Cardiac muscle cell (in vitro differentiated cells and primary cell): ENCODE data around the gene SPTY2D1. TPM values are rescaled to one million over a fixed set of nuclear protein-coding genes. Genes with fewer than 3 reads are reported as not detected.
A peak's percentile ranks its signal among the peaks of the same experiment; 100 is the strongest.
"Not testable (repeated sequence)": the region's sequence is repeated elsewhere in the genome, so short reads cannot be mapped to it uniquely, and the experiment has no call there.

ENCODE experiments used
- DNase-seq, 2 donors: peaks; one replicate each; pipeline versions ENCODE4 v3.0.0 to v3.0.0-alpha.2; 2010 to 2017; ENCODE audit warnings: low read depth in 1 of 2, low spot score in 1 of 2
- H3K27ac ChIP-seq: fragments of 200-600 bp; sonication (generic); 2 replicates; pipeline ENCODE4 v1.5.1; 2016
- H3K27me3 ChIP-seq: fragments of 200-600 bp; sonication (generic); 2 replicates; pipeline ENCODE4 v1.6.0; 2016; ENCODE audit warnings: control low read depth
- H3K36me3 ChIP-seq: fragments of 200-600 bp; sonication (generic); 2 replicates; pipeline ENCODE4 v1.5.1; 2016; ENCODE audit warnings: control low read depth
- H3K4me1 ChIP-seq: fragments of 200-600 bp; sonication (generic); 2 replicates; pipeline ENCODE4 v1.8.1; 2017; ENCODE audit warnings: low read depth, mild to moderate bottlenecking, mixed run types
- H3K4me3 ChIP-seq: fragments of 200-600 bp; sonication (generic); 2 replicates; pipeline ENCODE4 v1.5.1; 2016; ENCODE audit warnings: mild to moderate bottlenecking
- H3K9me3 ChIP-seq: fragments of 200-600 bp; sonication (generic); 2 replicates; pipeline ENCODE4 v1.5.1; 2017; ENCODE audit warnings: low read depth, mild to moderate bottlenecking, control low read depth
- polyA plus RNA-seq: library from polyadenylated mRNA; unstranded; fragments of >200 nt; fragmentation: Nextera tagmentation; extraction: Ambion mirVana; gene quantifications from 2 replicates; pipeline ENCODE4 v1.2.1, GENCODE V29; 2016
- total RNA-seq: library from RNA; depleted of rRNA; stranded (reverse); fragments of >200 nt; gene quantifications from 2 replicates; pipeline ENCODE4 v1.2.3, GENCODE V29; 2016
- TF ChIP-seq, protein P1 (sequence below): IDR thresholded peaks from 2 replicates; pipeline ENCODE4 v1.5.1; 2012; ENCODE audit warnings: low read depth, mild to moderate bottlenecking, low read length

SPTY2D1 gene
- total and polyA plus RNA-seq, 2 experiments from 2014 or later: 6.6 to 14.3 TPM

DNA sequence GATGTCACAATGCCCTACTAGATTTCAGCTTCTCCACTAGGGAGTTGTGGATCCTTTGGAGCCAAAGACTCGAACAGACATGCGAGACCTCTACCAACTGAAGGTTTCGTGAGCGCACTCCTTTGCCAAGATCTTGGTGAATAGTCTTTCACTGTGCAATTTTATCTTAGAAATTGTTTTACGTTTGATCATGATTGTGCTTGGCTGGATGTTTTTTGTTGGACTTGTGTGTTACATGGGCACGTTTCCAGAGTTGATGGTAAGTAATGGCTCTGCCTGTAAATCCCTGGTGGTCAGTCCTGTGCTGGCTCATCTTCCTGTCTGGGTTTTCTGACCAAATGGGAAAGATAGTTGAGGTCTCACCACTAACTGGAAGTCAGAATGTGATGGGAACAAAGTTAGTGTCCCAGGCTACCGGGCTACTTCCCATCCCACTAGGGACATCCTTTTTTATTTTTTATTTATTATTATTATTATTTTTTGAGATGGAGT is 34.4 kb downstream of the SPTY2D1 start, which contains the start of gene MISFA:
TSS of gene MISFA (plus strand) at position 51 of the 492 bp plus-strand sequence. CDS start at position 191, 140 bp downstream.
- Histone ChIP-seq H3K4me1 (no peaks in the 10 kb centered on the region), H3K4me3 (no peak within 1 kb of the TSS), H3K36me3 (no peaks in the 10 kb centered on the region), H3K27ac (no peak within 1 kb of the TSS), H3K9me3 (no peaks in the 10 kb centered on the region), H3K27me3 (no peaks in the 10 kb centered on the region)
- peak in 1 of 2 donors; percentile 27 for DNase-seq
- TF ChIP-seq, protein P1, sequence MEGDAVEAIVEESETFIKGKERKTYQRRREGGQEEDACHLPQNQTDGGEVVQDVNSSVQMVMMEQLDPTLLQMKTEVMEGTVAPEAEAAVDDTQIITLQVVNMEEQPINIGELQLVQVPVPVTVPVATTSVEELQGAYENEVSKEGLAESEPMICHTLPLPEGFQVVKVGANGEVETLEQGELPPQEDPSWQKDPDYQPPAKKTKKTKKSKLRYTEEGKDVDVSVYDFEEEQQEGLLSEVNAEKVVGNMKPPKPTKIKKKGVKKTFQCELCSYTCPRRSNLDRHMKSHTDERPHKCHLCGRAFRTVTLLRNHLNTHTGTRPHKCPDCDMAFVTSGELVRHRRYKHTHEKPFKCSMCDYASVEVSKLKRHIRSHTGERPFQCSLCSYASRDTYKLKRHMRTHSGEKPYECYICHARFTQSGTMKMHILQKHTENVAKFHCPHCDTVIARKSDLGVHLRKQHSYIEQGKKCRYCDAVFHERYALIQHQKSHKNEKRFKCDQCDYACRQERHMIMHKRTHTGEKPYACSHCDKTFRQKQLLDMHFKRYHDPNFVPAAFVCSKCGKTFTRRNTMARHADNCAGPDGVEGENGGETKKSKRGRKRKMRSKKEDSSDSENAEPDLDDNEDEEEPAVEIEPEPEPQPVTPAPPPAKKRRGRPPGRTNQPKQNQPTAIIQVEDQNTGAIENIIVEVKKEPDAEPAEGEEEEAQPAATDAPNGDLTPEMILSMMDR: no peak

DNA sequence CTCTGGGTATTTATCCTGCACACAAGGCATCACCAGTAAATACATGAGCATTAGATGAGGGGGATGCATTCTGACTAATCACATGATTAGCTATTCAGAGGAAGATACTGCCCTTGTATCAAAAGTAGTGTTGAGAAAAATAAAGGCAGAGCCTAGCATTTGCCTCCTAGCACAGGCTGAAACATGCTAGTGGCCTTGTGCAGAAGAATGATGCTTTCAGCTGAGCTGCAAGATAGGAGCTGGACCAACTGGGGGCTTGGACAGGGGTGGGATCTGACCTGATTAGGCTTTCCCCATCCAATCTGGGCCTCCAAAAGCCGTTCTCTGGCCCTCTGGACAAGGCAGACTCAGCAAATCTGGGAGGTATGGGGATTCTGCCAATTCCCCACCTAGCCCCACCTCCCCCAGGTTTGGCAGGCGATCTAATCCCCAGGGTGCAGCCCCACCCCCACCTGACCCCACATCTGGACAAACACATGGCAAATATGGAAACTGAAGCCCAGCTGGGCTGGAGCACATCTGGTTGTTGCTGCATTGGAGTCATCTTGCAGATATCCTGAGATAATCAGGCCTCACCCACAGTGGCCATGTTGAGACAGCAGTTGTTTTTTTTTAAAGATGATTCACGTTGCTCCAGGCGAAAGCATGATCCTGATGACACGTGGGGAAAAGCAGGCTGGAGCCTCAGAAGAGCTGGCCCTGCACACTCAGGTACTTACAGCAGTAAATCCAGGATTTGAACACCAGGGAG is 39.0 kb downstream of the SPTY2D1 start:
- H3K4me3 ChIP-seq: no peak overlapping the region
- TF ChIP-seq, protein P1: no peak
- H3K9me3 ChIP-seq: no peaks in the 10 kb centered on the region
- no peaks in the 10 kb centered on the region for H3K4me1 ChIP-seq
- no peak overlapping the region for H3K27ac ChIP-seq
- H3K27me3 ChIP-seq: no peaks in the 10 kb centered on the region
- H3K36me3 ChIP-seq: no peaks in the 10 kb centered on the region
- DNase-seq: no peak

DNA sequence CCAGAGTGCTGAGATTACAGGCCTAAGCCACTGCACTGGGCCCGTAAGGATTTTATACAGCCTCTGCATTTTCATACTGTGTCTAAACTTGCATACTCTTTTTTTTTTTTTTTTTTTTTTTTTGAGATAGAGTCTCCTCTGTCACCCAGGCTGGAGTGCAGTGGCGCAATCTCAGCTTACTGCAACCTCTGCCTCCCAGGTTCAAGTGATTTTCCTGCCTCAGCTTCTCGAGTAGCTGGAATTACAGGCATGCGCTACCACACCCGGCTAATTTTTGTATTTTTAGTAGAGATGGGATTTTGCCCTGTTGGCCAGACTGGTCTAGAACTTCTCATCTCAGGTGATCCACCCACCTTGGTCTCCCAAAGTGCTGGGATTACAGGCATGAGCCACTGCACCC is 40.1 kb downstream of the SPTY2D1 start:
- not testable (repeated sequence) for H3K9me3 ChIP-seq, H3K36me3 ChIP-seq, H3K4me1 ChIP-seq, H3K4me3 ChIP-seq, H3K27me3 ChIP-seq, DNase-seq, H3K27ac ChIP-seq

- no peak overlapping the region for H3K4me3 ChIP-seq
- no peaks in the 10 kb centered on the region for H3K27me3 ChIP-seq
- TF ChIP-seq, protein P1: no peak
- H3K36me3 ChIP-seq: no peaks in the 10 kb centered on the region
- peaks cover 6% of the 10 kb centered on the region for H3K4me1 ChIP-seq
- no peak overlapping the region for H3K27ac ChIP-seq
- no peaks in the 10 kb centered on the region for H3K9me3 ChIP-seq
- no peak for DNase-seq
These were observed 43.6 kb downstream of the SPTY2D1 start for GRCh38 chr11:18590571-18590970.

GRCh38 chr11:18588297-18589252 is 45.6 kb downstream of the SPTY2D1 start, which contains the start of gene UEVLD:
TSS of gene UEVLD (minus strand) at chr11:18588734. CDS start at chr11:18588654, 80 bp downstream.
- no peaks in the 10 kb centered on the region for H3K9me3 ChIP-seq
- DNase-seq: peak; percentile 93
- H3K27ac ChIP-seq: peak within 1 kb of the TSS; percentile 76
- no peaks in the 10 kb centered on the region for H3K36me3 ChIP-seq
- TF ChIP-seq, protein P1: no peak
- no peaks in the 10 kb centered on the region for H3K27me3 ChIP-seq
- H3K4me1 ChIP-seq: peaks cover 6% of the 10 kb centered on the region
- H3K4me3 ChIP-seq: peak within 1 kb of the TSS; percentile 83
